Skeletal muscle satellite cell (primary cell): ENCODE measurements around the gene USP24.

Experiments used
- H3K27me3 ChIP-seq: 2 replicates; pipeline ENCODE4 v1.7.0; 2013; ENCODE audit warnings: low read length; ENCODE audit not compliant: control insufficient read depth, insufficient read depth
- H3K36me3 ChIP-seq: 2 replicates; pipeline ENCODE4 v1.7.0; 2013; ENCODE audit warnings: mild to moderate bottlenecking, control low read depth, low read length; ENCODE audit not compliant: insufficient read depth
- H3K4me1 ChIP-seq: 2 replicates; pipeline ENCODE4 v1.7.0; 2013; ENCODE audit warnings: low read length; ENCODE audit not compliant: control insufficient read depth, insufficient read depth
- H3K4me2 ChIP-seq: 2 replicates; pipeline ENCODE4 v1.7.0; 2013; ENCODE audit warnings: mild to moderate bottlenecking, low read length
- H3K4me3 ChIP-seq: 2 replicates; pipeline ENCODE4 v1.7.0; 2013; ENCODE audit warnings: low read length
- H3K9ac ChIP-seq: 2 replicates; pipeline ENCODE4 v1.7.0; 2013; ENCODE audit warnings: mild to moderate bottlenecking, low read depth, low read length, moderate library complexity
- H3K9me3 ChIP-seq: replicated peaks from 2 replicates; pipeline ENCODE4 v1.7.0; 2013; ENCODE audit warnings: mild to moderate bottlenecking, control low read depth, low read length

The USP24 gene

GRCh38 chr1:55225228-55225627 lies 10.1 kb upstream of the USP24 start:
- H3K4me1 ChIP-seq = no peaks in the 10 kb centered on the region
- H3K4me2 ChIP-seq = no peak overlapping the region
- no peak overlapping the region for H3K9ac ChIP-seq
- no peaks in the 10 kb centered on the region for H3K9me3 ChIP-seq
- H3K27me3 ChIP-seq = peaks cover 9% of the 10 kb centered on the region
- no peak overlapping the region for H3K4me3 ChIP-seq
- no peaks in the 10 kb centered on the region for H3K36me3 ChIP-seq

GRCh38 chr1:55224729-55225128 lies 9.6 kb upstream of the USP24 start:
- no peak overlapping the region for H3K4me2 ChIP-seq
- H3K36me3 ChIP-seq = no peaks in the 10 kb centered on the region
- H3K4me1 ChIP-seq = no peaks in the 10 kb centered on the region
- no peak overlapping the region for H3K9ac ChIP-seq
- H3K4me3 ChIP-seq = no peak overlapping the region
- H3K9me3 ChIP-seq = no peaks in the 10 kb centered on the region
- H3K27me3 ChIP-seq = peaks cover 9% of the 10 kb centered on the region

GRCh38 chr1:55222152-55222551 lies 7.0 kb upstream of the USP24 start:
- no peak overlapping the region for H3K4me3 ChIP-seq
- peaks cover 5% of the 10 kb centered on the region for H3K4me1 ChIP-seq
- no peak overlapping the region for H3K4me2 ChIP-seq
- no peaks in the 10 kb centered on the region for H3K36me3 ChIP-seq
- peaks cover 6% of the 10 kb centered on the region for H3K27me3 ChIP-seq
- H3K9ac ChIP-seq = no peak overlapping the region
- H3K9me3 ChIP-seq = no peaks in the 10 kb centered on the region

- peaks cover 24% of the 10 kb centered on the region for H3K4me1 ChIP-seq
- no peak overlapping the region for H3K4me3 ChIP-seq
- H3K9ac ChIP-seq = no peak overlapping the region
- H3K27me3 ChIP-seq = no peaks in the 10 kb centered on the region
- peaks cover 3% of the 10 kb centered on the region for H3K36me3 ChIP-seq
- no peak overlapping the region for H3K4me2 ChIP-seq
- no peaks in the 10 kb centered on the region for H3K9me3 ChIP-seq
Measured at GRCh38 chr1:55217226-55217986, 2.2 kb upstream of the USP24 start.

- H3K4me2 ChIP-seq = peak overlapping the region; percentile 90
- H3K27me3 ChIP-seq = no peaks in the 10 kb centered on the region
- no peaks in the 10 kb centered on the region for H3K9me3 ChIP-seq
- H3K4me3 ChIP-seq = peak overlapping the region; percentile 91
- peaks cover 5% of the 10 kb centered on the region for H3K36me3 ChIP-seq
- H3K9ac ChIP-seq = peak overlapping the region; percentile 98
- H3K4me1 ChIP-seq = peaks cover 37% of the 10 kb centered on the region
Measured at GRCh38 chr1:55216096-55216495, 932 bp upstream of the USP24 start.

GRCh38 chr1:55214934-55215193 lies 300 bp downstream of the USP24 start:
- H3K36me3 ChIP-seq = peaks cover 5% of the 10 kb centered on the region
- no peaks in the 10 kb centered on the region for H3K9me3 ChIP-seq
- H3K4me1 ChIP-seq = peaks cover 45% of the 10 kb centered on the region

GRCh38 chr1:55214212-55214933 lies 791 bp downstream of the USP24 start:
- peak overlapping the region; percentile 90 for H3K4me2 ChIP-seq
- no peaks in the 10 kb centered on the region for H3K9me3 ChIP-seq
- no peaks in the 10 kb centered on the region for H3K27me3 ChIP-seq
- peak overlapping the region; percentile 98 for H3K9ac ChIP-seq
- peaks cover 5% of the 10 kb centered on the region for H3K36me3 ChIP-seq
- peaks cover 46% of the 10 kb centered on the region for H3K4me1 ChIP-seq
- peak overlapping the region; percentile 91 for H3K4me3 ChIP-seq

More at GRCh38 chr1:55214934-55215193, 300 bp downstream of the USP24 start:
- Histone ChIP-seq H3K9ac (peak overlapping the region; percentile 98), H3K4me3 (peak overlapping the region; percentile 91), H3K27me3 (no peaks in the 10 kb centered on the region), H3K4me2 (peak overlapping the region; percentile 90)

GRCh38 chr1:55213885-55214211 lies 1.3 kb downstream of the USP24 start:
- Histone ChIP-seq H3K4me3 (peak overlapping the region; percentile 91), H3K9ac (peak overlapping the region; percentile 98), H3K9me3 (no peaks in the 10 kb centered on the region), H3K4me2 (peak overlapping the region; percentile 90), H3K4me1 (peaks cover 49% of the 10 kb centered on the region), H3K27me3 (no peaks in the 10 kb centered on the region), H3K36me3 (peaks cover 5% of the 10 kb centered on the region)

GRCh38 chr1:55213151-55213884 lies 1.8 kb downstream of the USP24 start:
- H3K4me1 ChIP-seq = peaks cover 49% of the 10 kb centered on the region
- peak overlapping the region; percentile 98 for H3K9ac ChIP-seq

GRCh38 chr1:55212349-55213150 lies 2.6 kb downstream of the USP24 start:
- peak overlapping the region; percentile 90 for H3K4me2 ChIP-seq
- peak overlapping the region; percentile 91 for H3K4me3 ChIP-seq
- no peaks in the 10 kb centered on the region for H3K9me3 ChIP-seq
- H3K4me1 ChIP-seq = peaks cover 53% of the 10 kb centered on the region
- H3K9ac ChIP-seq = no peak overlapping the region
- peaks cover 5% of the 10 kb centered on the region for H3K36me3 ChIP-seq
- no peaks in the 10 kb centered on the region for H3K27me3 ChIP-seq

More at GRCh38 chr1:55213151-55213884, 1.8 kb downstream of the USP24 start:
- Histone ChIP-seq H3K36me3 (peaks cover 5% of the 10 kb centered on the region), H3K9me3 (no peaks in the 10 kb centered on the region), H3K27me3 (no peaks in the 10 kb centered on the region), H3K4me2 (peak overlapping the region; percentile 90), H3K4me3 (peak overlapping the region; percentile 91)

GRCh38 chr1:55211863-55212262 lies 3.3 kb downstream of the USP24 start:
- H3K36me3 ChIP-seq = peaks cover 5% of the 10 kb centered on the region

More at GRCh38 chr1:55211863-55212262, 3.3 kb downstream of the USP24 start:
- Histone ChIP-seq H3K9me3 (no peaks in the 10 kb centered on the region), H3K9ac (no peak overlapping the region), H3K4me2 (peak overlapping the region; percentile 90), H3K4me3 (no peak overlapping the region), H3K4me1 (peaks cover 52% of the 10 kb centered on the region), H3K27me3 (no peaks in the 10 kb centered on the region)
